Measurements from ENCODE around the gene PRKN. TPM values are rescaled to one million over a fixed set of nuclear protein-coding genes. Genes with fewer than 3 reads are reported as not detected.

Gene PRKN
- total RNA-seq, 1 experiment from 2014 or later = 0.34 TPM

DNA sequence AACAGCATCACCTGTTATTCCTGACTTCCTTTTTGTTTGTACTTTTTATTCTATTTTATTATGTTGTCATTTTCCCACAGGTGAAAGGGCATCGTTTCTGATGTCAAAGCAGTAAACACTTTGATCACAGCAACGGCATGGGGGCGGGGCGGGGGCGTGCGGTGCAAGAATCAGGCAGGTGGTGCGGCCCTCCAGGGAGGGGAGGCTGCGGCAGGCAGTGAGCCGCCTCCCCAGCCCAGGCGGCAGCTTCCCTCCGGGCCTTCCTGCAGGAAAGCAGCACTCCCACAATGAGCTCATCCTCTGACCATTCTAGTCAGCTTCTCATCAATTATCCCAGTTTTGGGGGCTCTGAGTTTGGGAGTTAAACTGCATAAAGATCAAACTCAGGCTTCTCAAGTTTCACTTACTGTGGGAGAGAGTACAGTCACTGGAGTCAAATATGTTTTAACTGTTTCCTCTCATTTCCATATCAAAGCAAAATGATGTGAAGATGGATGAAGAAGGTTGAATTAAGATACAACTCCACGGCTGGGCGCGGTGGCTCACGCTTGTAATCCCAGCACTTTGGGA lies 845.3 kb downstream of the PRKN start:
- H3K4me3 Mint-ChIP-seq (ENCODE audit: unreplicated experiment) = no peak overlapping the region
- intact Hi-C loops (cut with micrococcal nuclease; ENCODE audit: unreplicated experiment) = no loop called here
- H3K36me3 Mint-ChIP-seq (ENCODE audit: insufficient read depth, unreplicated experiment) = no peaks in the 10 kb centered on the region
- Histone ChIP-seq H3K27me3 (replicated peaks; ENCODE audit: control insufficient read depth, insufficient read depth, low read length) (no peaks in the 10 kb centered on the region), H3K36me3 (ENCODE audit: control insufficient read depth, insufficient read depth, low read length) (no peaks in the 10 kb centered on the region), H3K4me1 (no peaks in the 10 kb centered on the region), H3K9me3 (no peaks in the 10 kb centered on the region), H3K4me3 (ENCODE audit: low read depth, low read length) (no peak overlapping the region)
- BruUV-seq (replicated peaks) = no TSS peak
- H3K27me3 Mint-ChIP-seq (ENCODE audit: insufficient read depth, unreplicated experiment) = no peaks in the 10 kb centered on the region
- TF ChIP-seq, protein P1, sequence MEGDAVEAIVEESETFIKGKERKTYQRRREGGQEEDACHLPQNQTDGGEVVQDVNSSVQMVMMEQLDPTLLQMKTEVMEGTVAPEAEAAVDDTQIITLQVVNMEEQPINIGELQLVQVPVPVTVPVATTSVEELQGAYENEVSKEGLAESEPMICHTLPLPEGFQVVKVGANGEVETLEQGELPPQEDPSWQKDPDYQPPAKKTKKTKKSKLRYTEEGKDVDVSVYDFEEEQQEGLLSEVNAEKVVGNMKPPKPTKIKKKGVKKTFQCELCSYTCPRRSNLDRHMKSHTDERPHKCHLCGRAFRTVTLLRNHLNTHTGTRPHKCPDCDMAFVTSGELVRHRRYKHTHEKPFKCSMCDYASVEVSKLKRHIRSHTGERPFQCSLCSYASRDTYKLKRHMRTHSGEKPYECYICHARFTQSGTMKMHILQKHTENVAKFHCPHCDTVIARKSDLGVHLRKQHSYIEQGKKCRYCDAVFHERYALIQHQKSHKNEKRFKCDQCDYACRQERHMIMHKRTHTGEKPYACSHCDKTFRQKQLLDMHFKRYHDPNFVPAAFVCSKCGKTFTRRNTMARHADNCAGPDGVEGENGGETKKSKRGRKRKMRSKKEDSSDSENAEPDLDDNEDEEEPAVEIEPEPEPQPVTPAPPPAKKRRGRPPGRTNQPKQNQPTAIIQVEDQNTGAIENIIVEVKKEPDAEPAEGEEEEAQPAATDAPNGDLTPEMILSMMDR (IDR thresholded peaks at IDR 0.05; ENCODE audit: insufficient read depth in 1 of 2, low read depth in 1 of 2, low read length in 1 of 2, severe bottlenecking in 1 of 2, unreplicated experiment in 1 of 2) = no peak
- ChIA-PET POLR2A (no interaction called here), CTCF (no interaction called here)
- H3K4me1 Mint-ChIP-seq (ENCODE audit: low read depth, unreplicated experiment) = no peaks in the 10 kb centered on the region
- DNase-seq = no peak
- no peak overlapping the region for H3K27ac Mint-ChIP-seq (ENCODE audit: unreplicated experiment)
- no peaks in the 10 kb centered on the region for H3K9me3 Mint-ChIP-seq (ENCODE audit: unreplicated experiment)

DNA sequence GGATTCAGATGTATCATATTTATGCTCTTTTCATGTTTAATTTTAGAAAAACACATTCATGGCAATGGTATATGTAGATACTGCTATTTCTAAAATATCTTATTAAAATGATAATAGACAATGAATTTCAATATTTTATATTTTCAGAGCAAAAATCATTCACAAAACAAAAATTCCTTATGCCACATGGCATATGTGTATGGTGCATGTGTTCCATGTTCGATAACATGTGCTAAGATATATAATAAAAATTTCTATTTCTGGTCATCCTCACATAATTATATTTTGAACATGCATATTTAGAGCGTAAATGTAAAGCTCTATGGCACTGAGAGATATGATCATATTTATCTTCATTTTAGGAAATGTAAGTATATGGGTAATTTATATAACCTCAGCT lies 847.5 kb downstream of the PRKN start:
- H3K4me3 Mint-ChIP-seq (ENCODE audit: unreplicated experiment) = no peak overlapping the region
- ChIA-PET POLR2A (no interaction called here), CTCF (no interaction called here)

GRCh38 chr6:161876231-161876630 lies 851.3 kb downstream of the PRKN start:
- Histone ChIP-seq H3K27me3 (replicated peaks; ENCODE audit: control insufficient read depth, insufficient read depth, low read length) (no peaks in the 10 kb centered on the region), H3K36me3 (ENCODE audit: control insufficient read depth, insufficient read depth, low read length) (no peaks in the 10 kb centered on the region), H3K4me1 (no peaks in the 10 kb centered on the region), H3K4me3 (ENCODE audit: low read depth, low read length) (no peak overlapping the region), H3K9me3 (no peaks in the 10 kb centered on the region)
- no peak for DNase-seq
- peaks cover 8% of the 10 kb centered on the region for H3K9me3 Mint-ChIP-seq (ENCODE audit: unreplicated experiment)
- ChIA-PET CTCF (no interaction called here), POLR2A (no interaction called here)
- H3K36me3 Mint-ChIP-seq (ENCODE audit: insufficient read depth, unreplicated experiment) = no peaks in the 10 kb centered on the region
- no peak overlapping the region for H3K27ac Mint-ChIP-seq (ENCODE audit: unreplicated experiment)
- H3K4me3 Mint-ChIP-seq (ENCODE audit: unreplicated experiment) = no peak overlapping the region
- TF ChIP-seq, protein P1 (IDR thresholded peaks at IDR 0.05; ENCODE audit: insufficient read depth in 1 of 2, low read depth in 1 of 2, low read length in 1 of 2, severe bottlenecking in 1 of 2, unreplicated experiment in 1 of 2) = no peak
- no TSS peak for BruUV-seq (replicated peaks)
- peaks cover 3% of the 10 kb centered on the region for H3K27me3 Mint-ChIP-seq (ENCODE audit: insufficient read depth, unreplicated experiment)
- no peaks in the 10 kb centered on the region for H3K4me1 Mint-ChIP-seq (ENCODE audit: low read depth, unreplicated experiment)
- intact Hi-C loops (cut with micrococcal nuclease; ENCODE audit: unreplicated experiment) = no loop called here

More for the DNA sequence above, 847.5 kb downstream of the PRKN start:
- Mint-ChIP-seq H3K27me3 (ENCODE audit: insufficient read depth, unreplicated experiment) (no peaks in the 10 kb centered on the region), H3K4me1 (ENCODE audit: low read depth, unreplicated experiment) (no peaks in the 10 kb centered on the region), H3K27ac (ENCODE audit: unreplicated experiment) (no peak overlapping the region), H3K36me3 (ENCODE audit: insufficient read depth, unreplicated experiment) (no peaks in the 10 kb centered on the region), H3K9me3 (ENCODE audit: unreplicated experiment) (peaks cover 8% of the 10 kb centered on the region)
- H3K4me3 ChIP-seq (ENCODE audit: low read depth, low read length) = no peak overlapping the region
- TF ChIP-seq, protein P1 (IDR thresholded peaks at IDR 0.05; ENCODE audit: insufficient read depth in 1 of 2, low read depth in 1 of 2, low read length in 1 of 2, severe bottlenecking in 1 of 2, unreplicated experiment in 1 of 2) = no peak
- no peaks in the 10 kb centered on the region for H3K27me3 ChIP-seq (replicated peaks; ENCODE audit: control insufficient read depth, insufficient read depth, low read length)
- intact Hi-C loops (cut with micrococcal nuclease; ENCODE audit: unreplicated experiment) = no loop called here
- DNase-seq = no peak
- H3K36me3 ChIP-seq (ENCODE audit: control insufficient read depth, insufficient read depth, low read length) = no peaks in the 10 kb centered on the region
- no peaks in the 10 kb centered on the region for H3K4me1 ChIP-seq
- BruUV-seq (replicated peaks) = no TSS peak
- H3K9me3 ChIP-seq = no peaks in the 10 kb centered on the region
